GM12801 (cell line): Measurements from ENCODE around the gene OR6P1.

Experiments used
- TF ChIP-seq, protein P1 (sequence below): IDR thresholded peaks from one replicate; pipeline ENCODE4 v1.5.1; 2011; ENCODE audit warnings: control low read depth; ENCODE audit not compliant: insufficient read length; ENCODE audit errors: extremely low read depth

Gene OR6P1

DNA sequence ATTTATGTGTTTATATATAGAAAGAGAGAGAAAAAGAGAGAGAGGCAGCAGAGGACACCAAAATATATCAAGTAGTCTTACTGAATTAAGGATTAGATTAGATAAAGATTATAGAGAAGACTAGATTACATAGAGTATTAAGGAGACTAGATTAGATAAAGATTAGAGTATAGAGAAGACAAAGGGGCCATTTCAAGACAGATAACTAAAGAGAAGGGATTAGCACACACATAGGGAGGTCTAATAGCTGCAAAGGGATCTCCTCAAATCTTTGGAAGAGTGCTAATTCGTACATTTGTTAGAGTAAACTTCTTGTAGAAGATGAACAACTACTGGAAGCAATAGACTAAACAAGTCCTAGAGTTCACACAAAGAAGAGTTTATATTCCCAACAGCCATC is 50.4 kb downstream of the OR6P1 start:
- TF ChIP-seq, protein P1, sequence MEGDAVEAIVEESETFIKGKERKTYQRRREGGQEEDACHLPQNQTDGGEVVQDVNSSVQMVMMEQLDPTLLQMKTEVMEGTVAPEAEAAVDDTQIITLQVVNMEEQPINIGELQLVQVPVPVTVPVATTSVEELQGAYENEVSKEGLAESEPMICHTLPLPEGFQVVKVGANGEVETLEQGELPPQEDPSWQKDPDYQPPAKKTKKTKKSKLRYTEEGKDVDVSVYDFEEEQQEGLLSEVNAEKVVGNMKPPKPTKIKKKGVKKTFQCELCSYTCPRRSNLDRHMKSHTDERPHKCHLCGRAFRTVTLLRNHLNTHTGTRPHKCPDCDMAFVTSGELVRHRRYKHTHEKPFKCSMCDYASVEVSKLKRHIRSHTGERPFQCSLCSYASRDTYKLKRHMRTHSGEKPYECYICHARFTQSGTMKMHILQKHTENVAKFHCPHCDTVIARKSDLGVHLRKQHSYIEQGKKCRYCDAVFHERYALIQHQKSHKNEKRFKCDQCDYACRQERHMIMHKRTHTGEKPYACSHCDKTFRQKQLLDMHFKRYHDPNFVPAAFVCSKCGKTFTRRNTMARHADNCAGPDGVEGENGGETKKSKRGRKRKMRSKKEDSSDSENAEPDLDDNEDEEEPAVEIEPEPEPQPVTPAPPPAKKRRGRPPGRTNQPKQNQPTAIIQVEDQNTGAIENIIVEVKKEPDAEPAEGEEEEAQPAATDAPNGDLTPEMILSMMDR: no peak

DNA sequence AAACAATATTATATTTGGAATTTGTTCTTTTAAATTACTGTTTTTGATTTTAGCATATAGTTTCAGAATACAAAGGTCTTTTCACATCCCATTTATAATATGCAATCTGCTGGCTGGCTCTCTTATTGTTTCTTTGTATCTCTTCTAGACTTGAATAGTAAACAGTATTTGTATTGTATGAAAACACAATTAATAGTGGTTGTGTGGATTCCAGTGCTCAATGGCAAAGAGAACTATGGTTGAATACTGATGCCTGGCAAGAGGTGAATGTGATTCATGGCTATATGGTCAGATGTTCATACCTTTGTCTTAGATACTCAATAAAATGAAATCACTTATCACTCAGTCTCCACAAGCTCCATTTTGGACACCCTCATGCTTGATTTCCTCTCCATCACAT is 53.4 kb downstream of the OR6P1 start:
- TF ChIP-seq, protein P1: no peak
